Neural progenitor cell (in vitro differentiated cells): ENCODE measurements around the gene KLRD1. TPM values are rescaled to one million over a fixed set of nuclear protein-coding genes. Genes with fewer than 3 reads are reported as not detected.

Experiments
- DNase-seq: peaks from one replicate; pipeline ENCODE4 v3.0.0-alpha.2; 2016; ENCODE audit warnings: low spot score
- H2AFZ ChIP-seq: fragments of 200-600 bp; sonication (generic); replicated peaks from 2 replicates; pipeline ENCODE4 v1.6.1; 2016; ENCODE audit warnings: antibody characterized with exemption
- H3F3A ChIP-seq: fragments of 200-600 bp; sonication (generic); 2 replicates; pipeline ENCODE4 v1.6.1; 2016; ENCODE audit warnings: antibody characterized with exemption, low read depth
- H3K27ac ChIP-seq: fragments of 200-600 bp; sonication (generic); 2 replicates; pipeline ENCODE4 v1.5.1; 2016; ENCODE audit warnings: mild to moderate bottlenecking
- H3K27me3 ChIP-seq: fragments of 200-600 bp; sonication (generic); 2 replicates; pipeline ENCODE4 v1.6.1; 2016; ENCODE audit warnings: mild to moderate bottlenecking, moderate library complexity
- H3K36me3 ChIP-seq: fragments of 200-600 bp; sonication (generic); 2 replicates; pipeline ENCODE4 v1.5.1; 2016
- H3K4me1 ChIP-seq: fragments of 200-600 bp; sonication (generic); 2 replicates; pipeline ENCODE4 v1.6.1; 2016; ENCODE audit warnings: mixed run types
- H3K4me2 ChIP-seq: fragments of 200-600 bp; sonication (generic); 2 replicates; pipeline ENCODE4 v1.6.1; 2016
- H3K4me3 ChIP-seq: fragments of 200-600 bp; sonication (generic); 2 replicates; pipeline ENCODE4 v1.5.1; 2016
- H3K79me2 ChIP-seq: fragments of 200-600 bp; sonication (generic); 2 replicates; pipeline ENCODE4 v1.6.1; 2016; ENCODE audit warnings: low read depth
- H3K9ac ChIP-seq: fragments of 200-600 bp; sonication (generic); 2 replicates; pipeline ENCODE4 v1.6.1; 2016
- H3K9me3 ChIP-seq: fragments of 200-600 bp; sonication (generic); 2 replicates; pipeline ENCODE4 v1.5.1; 2016; ENCODE audit warnings: low read depth
- H4K20me1 ChIP-seq: fragments of 200-600 bp; sonication (generic); 2 replicates; pipeline ENCODE4 v1.6.1; 2016; ENCODE audit warnings: low read depth
- H3K27ac Mint-ChIP-seq: 3 replicates; pipeline ENCODE4 v1.8.0; 2021; ENCODE audit warnings: mixed read lengths
- H3K27me3 Mint-ChIP-seq: 2 replicates; pipeline ENCODE4 v1.8.0; 2022; ENCODE audit warnings: low read depth, mild to moderate bottlenecking, inconsistent platforms, moderate library complexity, mixed read lengths; ENCODE audit not compliant: insufficient read depth
- H3K36me3 Mint-ChIP-seq: 3 replicates; pipeline ENCODE4 v1.8.0; 2021; ENCODE audit warnings: mixed read lengths
- H3K4me1 Mint-ChIP-seq: 3 replicates; pipeline ENCODE4 v1.8.0; 2021; ENCODE audit warnings: mixed read lengths
- H3K4me3 Mint-ChIP-seq: 3 replicates; pipeline ENCODE4 v1.8.0; 2021; ENCODE audit warnings: mild to moderate bottlenecking, moderate library complexity, mixed read lengths
- H3K9me3 Mint-ChIP-seq: 3 replicates; pipeline ENCODE4 v1.8.0; 2020; ENCODE audit warnings: mixed read lengths
- EZH2 ChIP-seq: fragments of 200-600 bp; sonication (generic); IDR thresholded peaks from 2 replicates; pipeline ENCODE4 v1.6.1; 2017; ENCODE audit warnings: antibody characterized with exemption, mild to moderate bottlenecking, moderate library complexity
- EZH2phosphoT487 ChIP-seq: fragments of 200-600 bp; sonication (generic); IDR thresholded peaks from 2 replicates; pipeline ENCODE4 v1.6.1; 2017; ENCODE audit warnings: antibody characterized with exemption
- total RNA-seq: library from RNA; depleted of rRNA; stranded (reverse); fragments of >200 nt; gene quantifications from 2 replicates; pipeline ENCODE4 v1.2.3, GENCODE V29; 2015; ENCODE audit warnings: low replicate concordance
- TF ChIP-seq, protein P1 (sequence below): fragments of 200-600 bp; sonication (generic); IDR thresholded peaks from 2 replicates; pipeline ENCODE4 v1.5.1; 2017; ENCODE audit warnings: antibody characterized with exemption, mild to moderate bottlenecking

The KLRD1 gene
- total RNA-seq, 1 donor from 2014 or later = 0.06 TPM

- Histone ChIP-seq H3K9ac (no peak overlapping the region), H3K36me3 (no peaks in the 10 kb centered on the region), H3K79me2 (no peaks in the 10 kb centered on the region), H4K20me1 (no peaks in the 10 kb centered on the region), H3F3A (no peaks in the 10 kb centered on the region), H2AFZ (no peak overlapping the region), H3K4me1 (no peaks in the 10 kb centered on the region), H3K9me3 (no peaks in the 10 kb centered on the region), H3K4me3 (no peak overlapping the region), H3K4me2 (no peak overlapping the region), H3K27me3 (no peaks in the 10 kb centered on the region), H3K27ac (no peak overlapping the region)
- no peaks in the 10 kb centered on the region for H3K27me3 Mint-ChIP-seq
- DNase-seq = no peak
- no peak overlapping the region for H3K4me3 Mint-ChIP-seq
- H3K36me3 Mint-ChIP-seq = no peaks in the 10 kb centered on the region
- no peaks in the 10 kb centered on the region for H3K4me1 Mint-ChIP-seq
- TF ChIP-seq EZH2phosphoT487 (no peak), EZH2 (no peak)
- TF ChIP-seq, protein P1, sequence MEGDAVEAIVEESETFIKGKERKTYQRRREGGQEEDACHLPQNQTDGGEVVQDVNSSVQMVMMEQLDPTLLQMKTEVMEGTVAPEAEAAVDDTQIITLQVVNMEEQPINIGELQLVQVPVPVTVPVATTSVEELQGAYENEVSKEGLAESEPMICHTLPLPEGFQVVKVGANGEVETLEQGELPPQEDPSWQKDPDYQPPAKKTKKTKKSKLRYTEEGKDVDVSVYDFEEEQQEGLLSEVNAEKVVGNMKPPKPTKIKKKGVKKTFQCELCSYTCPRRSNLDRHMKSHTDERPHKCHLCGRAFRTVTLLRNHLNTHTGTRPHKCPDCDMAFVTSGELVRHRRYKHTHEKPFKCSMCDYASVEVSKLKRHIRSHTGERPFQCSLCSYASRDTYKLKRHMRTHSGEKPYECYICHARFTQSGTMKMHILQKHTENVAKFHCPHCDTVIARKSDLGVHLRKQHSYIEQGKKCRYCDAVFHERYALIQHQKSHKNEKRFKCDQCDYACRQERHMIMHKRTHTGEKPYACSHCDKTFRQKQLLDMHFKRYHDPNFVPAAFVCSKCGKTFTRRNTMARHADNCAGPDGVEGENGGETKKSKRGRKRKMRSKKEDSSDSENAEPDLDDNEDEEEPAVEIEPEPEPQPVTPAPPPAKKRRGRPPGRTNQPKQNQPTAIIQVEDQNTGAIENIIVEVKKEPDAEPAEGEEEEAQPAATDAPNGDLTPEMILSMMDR = no peak
- H3K27ac Mint-ChIP-seq = no peak overlapping the region
- H3K9me3 Mint-ChIP-seq = no peaks in the 10 kb centered on the region
These were observed 24.6 kb upstream of the KLRD1 start for GRCh38 chr12:10283027-10283426.

- no peak for DNase-seq
- no peaks in the 10 kb centered on the region for H3K9me3 ChIP-seq
- H3K27ac Mint-ChIP-seq = no peak overlapping the region
- no peak overlapping the region for H3K4me3 ChIP-seq
- TF ChIP-seq, protein P1 = no peak
- TF ChIP-seq EZH2 (no peak), EZH2phosphoT487 (no peak)
- H3K9me3 Mint-ChIP-seq = no peaks in the 10 kb centered on the region
- no peaks in the 10 kb centered on the region for H3K27me3 Mint-ChIP-seq
- no peak overlapping the region for H3K4me2 ChIP-seq
- no peak overlapping the region for H3K9ac ChIP-seq
- no peaks in the 10 kb centered on the region for H3K79me2 ChIP-seq
- H3K36me3 Mint-ChIP-seq = no peaks in the 10 kb centered on the region
- H3K4me1 Mint-ChIP-seq = no peaks in the 10 kb centered on the region
- no peaks in the 10 kb centered on the region for H3F3A ChIP-seq
- H3K36me3 ChIP-seq = no peaks in the 10 kb centered on the region
- H3K4me3 Mint-ChIP-seq = no peak overlapping the region
- H3K27ac ChIP-seq = no peak overlapping the region
- no peaks in the 10 kb centered on the region for H3K27me3 ChIP-seq
- H2AFZ ChIP-seq = no peak overlapping the region
- no peaks in the 10 kb centered on the region for H3K4me1 ChIP-seq
- no peaks in the 10 kb centered on the region for H4K20me1 ChIP-seq
These were observed 21.8 kb upstream of the KLRD1 start for GRCh38 chr12:10285919-10286318.

DNA sequence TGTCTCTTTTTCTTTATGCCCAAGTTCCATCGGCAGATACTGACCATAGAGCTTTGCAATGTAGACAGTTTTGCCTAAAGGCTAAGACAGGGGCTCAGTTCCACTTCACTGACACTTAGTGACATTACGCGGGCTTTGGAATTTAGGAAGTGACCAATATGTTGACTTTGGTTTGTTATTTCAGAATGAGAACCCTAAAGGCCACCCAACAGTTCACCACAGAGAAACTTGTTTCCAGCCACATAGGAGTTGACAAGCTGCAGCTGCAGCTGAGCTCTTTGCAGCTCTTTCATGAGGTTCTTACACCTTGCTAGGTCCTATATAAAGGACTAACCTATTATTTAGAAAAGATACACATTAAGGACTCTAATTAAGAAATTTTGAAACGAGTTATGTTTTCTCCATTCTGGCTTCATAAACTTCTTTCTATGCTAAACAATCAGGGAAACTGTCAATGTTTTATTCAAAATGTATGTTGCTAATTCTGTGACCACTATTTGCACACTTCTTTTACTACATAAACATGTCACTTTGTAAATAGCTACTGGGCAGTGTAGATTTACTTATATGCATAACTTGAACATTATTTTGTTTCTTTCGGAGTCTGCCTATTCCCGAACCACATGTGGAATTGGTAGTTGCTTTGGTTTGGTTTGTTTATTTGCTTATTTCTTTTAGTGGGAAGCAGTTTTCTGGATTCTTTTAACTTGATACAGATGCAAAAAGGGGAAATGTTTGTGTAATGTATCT lies 18.5 kb upstream of the KLRD1 start:
- Histone ChIP-seq H3K9ac (no peak overlapping the region), H4K20me1 (no peaks in the 10 kb centered on the region), H3K79me2 (no peaks in the 10 kb centered on the region), H3K4me1 (no peaks in the 10 kb centered on the region), H3K36me3 (no peaks in the 10 kb centered on the region), H3F3A (no peaks in the 10 kb centered on the region), H3K4me3 (no peak overlapping the region), H3K27me3 (no peaks in the 10 kb centered on the region), H2AFZ (no peak overlapping the region), H3K9me3 (no peaks in the 10 kb centered on the region), H3K4me2 (no peak overlapping the region), H3K27ac (no peak overlapping the region)
- no peak for DNase-seq
- TF ChIP-seq, protein P1 = no peak
- TF ChIP-seq EZH2phosphoT487 (no peak), EZH2 (no peak)
- H3K9me3 Mint-ChIP-seq = no peaks in the 10 kb centered on the region
- no peaks in the 10 kb centered on the region for H3K4me1 Mint-ChIP-seq
- H3K27me3 Mint-ChIP-seq = no peaks in the 10 kb centered on the region
- no peak overlapping the region for H3K27ac Mint-ChIP-seq
- no peak overlapping the region for H3K4me3 Mint-ChIP-seq
- no peaks in the 10 kb centered on the region for H3K36me3 Mint-ChIP-seq
